Sigmoid colon (tissue), 7 donors: Measurements from ENCODE around the gene GPM6B. TPM values are rescaled to one million over a fixed set of nuclear protein-coding genes. Genes with fewer than 3 reads are reported as not detected.

Experiments used
- DNase-seq: peaks from one replicate; pipeline ENCODE4 v3.0.0-alpha.2; 2019
- H3K27ac ChIP-seq, 4 donors: fragments of 200-600 bp; sonication (generic); one replicate each; pipeline ENCODE4 v1.5.1; 2016 to 2019; ENCODE audit warnings: mild to moderate bottlenecking in 1 of 4
- H3K27me3 ChIP-seq, 3 donors: fragments of 200-600 bp; sonication (generic); one replicate each; pipeline ENCODE4 v1.5.1; 2019; ENCODE audit warnings: mild to moderate bottlenecking in 1 of 3
- H3K36me3 ChIP-seq, 4 donors: fragments of 200-600 bp; sonication (generic); one replicate each; pipeline ENCODE4 v1.5.1; 2016 to 2019
- H3K4me1 ChIP-seq, 4 donors: fragments of 200-600 bp; sonication (generic); one replicate each; pipeline ENCODE4 v1.5.1; 2017 to 2019
- H3K4me3 ChIP-seq, 4 donors: fragments of 200-600 bp; sonication (generic); one replicate each; pipeline ENCODE4 v1.5.1; 2017 to 2019; ENCODE audit warnings: mild to moderate bottlenecking in 2 of 4, moderate library complexity in 1 of 4
- H3K9me3 ChIP-seq, 4 donors: fragments of 200-600 bp in 3 of 4; sonication (generic) in 3 of 4; one replicate each; pipeline versions ENCODE4 v1.5.1 to v1.6.1; 2013 to 2019
- CTCF ChIP-seq, 4 experiments: fragments of 450-650 bp in 3 of 4; fragments of 200-600 bp in 1 of 4; IDR thresholded peaks; one replicate each; pipeline ENCODE4 v1.5.1; 2016 to 2019; ENCODE audit warnings: antibody characterized with exemption in 4 of 4, mild to moderate bottlenecking in 3 of 4, moderate library complexity in 2 of 4
- EP300 ChIP-seq, 4 donors: sonication (generic); formaldehyde crosslinking; IDR thresholded peaks; one replicate each; pipeline ENCODE4 v1.6.1; 2017; ENCODE audit warnings: antibody characterized with exemption in 4 of 4
- POLR2A ChIP-seq, 2 donors: fragments of 450-650 bp; IDR thresholded peaks; one replicate each; pipeline ENCODE4 v1.6.1; 2016; ENCODE audit warnings: antibody characterized with exemption in 2 of 2, mild to moderate bottlenecking in 2 of 2, moderate library complexity in 2 of 2
- POLR2AphosphoS5 ChIP-seq, 4 donors: sonication (generic); formaldehyde crosslinking; IDR thresholded peaks; one replicate each; pipeline ENCODE4 v1.6.1; 2017; ENCODE audit warnings: antibody characterized with exemption in 4 of 4
- WGBS, 2 donors: extraction: QIAGEN DNeasy Blood & Tissue Kit; methylation state at CpG; one replicate each; pipeline ENCODE4 v1.1.7; 2013; 5-methylcytosine and 5-hydroxymethylcytosine counted together
- intact Hi-C: fragments of 100-400 bp; cut with DNase I; formaldehyde crosslinking; loops from one replicate; pipeline ENCODE4 v1.15.1; 2023
- polyA plus RNA-seq, 3 donors: library from polyadenylated mRNA; stranded (reverse); fragments of 200-250 nt; gene quantifications; one replicate each; pipeline ENCODE4 v1.2.3, GENCODE V29; 2013
- total RNA-seq, 4 donors: library from RNA; depleted of rRNA; stranded (reverse); fragments of >200 nt; gene quantifications; one replicate each; pipeline ENCODE4 v1.1.0, GENCODE V29; 2016
- donor health status: healthy with polysubstance abuse.
- donor health status: Bipolar disorder and iron deficiency.
- donor health status: healthy.

GPM6B gene
- total and polyA plus RNA-seq, 7 donors, result 0.46 to 40.3 (median 24.0) TPM

- Histone ChIP-seq H3K27ac (no peak overlapping the region), H3K4me3 (no peak overlapping the region), H3K9me3 (no peaks in the 10 kb centered on the region), H3K36me3 (no peaks in the 10 kb centered on the region), H3K4me1 (peaks cover 0 to 6% (median 0%) of the 10 kb centered on the region in 4 donors), H3K27me3 (no peaks in the 10 kb centered on the region)
- intact Hi-C loops, result no loop called here
- WGBS, 2 donors, result 81 to 85% methylated on average over 6 of the region's 6 CpGs
- DNase-seq, result no peak
- TF ChIP-seq POLR2A (IDR thresholded peaks at IDR 0.05) (no peak), POLR2AphosphoS5 (IDR thresholded peaks at IDR 0.05) (no peak), CTCF (IDR thresholded peaks at IDR 0.05) (no peak), EP300 (IDR thresholded peaks at IDR 0.05) (no peak)
Measured at GRCh38 chrX:13825178-13825762, 8.4 kb upstream of the GPM6B start.

- H3K36me3 ChIP-seq, result no peaks in the 10 kb centered on the region
- DNase-seq, result no peak
- 63 to 82% methylated on average over 6 of the region's 6 CpGs for WGBS, 2 donors
- H3K27me3 ChIP-seq, result no peaks in the 10 kb centered on the region
- H3K9me3 ChIP-seq, result no peaks in the 10 kb centered on the region
- H3K4me3 ChIP-seq, result no peak overlapping the region
- no peak overlapping the region for H3K27ac ChIP-seq
- intact Hi-C loops, result no loop called here
- TF ChIP-seq CTCF (IDR thresholded peaks at IDR 0.05), result no peak
- TF ChIP-seq POLR2A (IDR thresholded peaks at IDR 0.05), result no peak
- TF ChIP-seq POLR2AphosphoS5 (IDR thresholded peaks at IDR 0.05), result no peak
- TF ChIP-seq EP300 (IDR thresholded peaks at IDR 0.05), result no peak
- peaks cover 0 to 6% (median 0%) of the 10 kb centered on the region in 4 donors for H3K4me1 ChIP-seq
Measured at GRCh38 chrX:13824746-13825145, 7.9 kb upstream of the GPM6B start.

DNA sequence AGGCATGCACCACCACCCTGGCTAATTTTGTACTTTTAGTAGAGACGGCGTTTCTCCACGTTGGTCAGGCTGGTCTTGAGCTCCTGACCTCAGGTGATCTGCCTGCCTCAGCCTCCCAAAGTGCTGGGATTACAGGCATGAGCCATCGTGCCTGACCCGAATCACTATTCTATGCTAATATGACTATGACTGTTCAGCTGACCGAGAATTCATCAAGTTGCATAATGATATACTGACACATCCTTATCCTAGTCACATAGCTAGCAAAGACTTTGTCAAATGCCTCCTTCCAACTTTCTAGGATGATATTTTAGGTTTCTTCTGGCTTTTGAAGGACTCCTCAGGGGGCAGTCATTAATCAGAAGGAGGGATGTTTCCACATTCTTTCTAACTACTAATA is 4.8 kb upstream of the GPM6B start:
- no peak overlapping the region for H3K4me3 ChIP-seq
- intact Hi-C loops, result no loop called here
- H3K4me1 ChIP-seq, result peaks cover 0 to 6% (median 0%) of the 10 kb centered on the region in 4 donors
- no peak for DNase-seq
- no peak for TF ChIP-seq POLR2A (IDR thresholded peaks at IDR 0.05)
- TF ChIP-seq EP300 (IDR thresholded peaks at IDR 0.05), result no peak
- TF ChIP-seq POLR2AphosphoS5 (IDR thresholded peaks at IDR 0.05), result no peak
- TF ChIP-seq CTCF (IDR thresholded peaks at IDR 0.05), result no peak
- no peaks in the 10 kb centered on the region for H3K36me3 ChIP-seq
- 81 to 95% methylated on average over 6 of the region's 6 CpGs for WGBS, 2 donors
- no peak overlapping the region for H3K27ac ChIP-seq
- H3K9me3 ChIP-seq, result no peaks in the 10 kb centered on the region
- no peaks in the 10 kb centered on the region for H3K27me3 ChIP-seq

DNA sequence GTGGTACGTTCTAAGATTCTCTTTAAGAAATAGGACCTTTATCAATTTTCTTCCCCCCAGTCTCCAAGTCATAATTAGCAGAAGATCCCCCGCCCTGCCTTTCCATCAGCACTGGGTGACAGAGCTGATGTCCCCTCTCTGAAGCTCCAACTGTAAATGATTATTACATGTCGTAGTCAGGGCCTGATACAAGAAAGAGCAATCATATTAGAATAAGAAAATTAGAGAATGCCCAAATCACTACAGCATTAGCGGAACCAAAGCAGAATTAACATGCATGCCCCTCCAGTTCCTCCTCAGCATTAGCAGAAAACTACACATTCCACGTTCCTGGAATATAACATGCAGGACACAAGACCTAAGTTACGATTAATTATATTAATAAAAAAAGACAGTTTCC is 717 bp downstream of the GPM6B start:
- WGBS, 2 donors, result 91 to 92% methylated on average over 6 of the region's 6 CpGs
- Histone ChIP-seq H3K4me1 (no peaks in the 10 kb centered on the region), H3K9me3 (no peaks in the 10 kb centered on the region), H3K4me3 (peak overlapping the region in 1 of 4 donors; percentile 9), H3K27ac (no peak overlapping the region), H3K27me3 (no peaks in the 10 kb centered on the region), H3K36me3 (no peaks in the 10 kb centered on the region)
- DNase-seq, result no peak
- intact Hi-C loops, result no loop called here
- TF ChIP-seq EP300 (IDR thresholded peaks at IDR 0.05), result no peak

- no peaks in the 10 kb centered on the region for H3K4me1 ChIP-seq
- H3K4me3 ChIP-seq, result peak overlapping the region in 1 of 4 donors; percentile 9
- intact Hi-C loops, result no loop called here
- no peaks in the 10 kb centered on the region for H3K27me3 ChIP-seq
- H3K36me3 ChIP-seq, result no peaks in the 10 kb centered on the region
- no peak for DNase-seq
- no peaks in the 10 kb centered on the region for H3K9me3 ChIP-seq
- TF ChIP-seq POLR2A (IDR thresholded peaks at IDR 0.05), result no peak
- TF ChIP-seq CTCF (IDR thresholded peaks at IDR 0.05), result no peak
- no peak for TF ChIP-seq POLR2AphosphoS5 (IDR thresholded peaks at IDR 0.05)
- TF ChIP-seq EP300 (IDR thresholded peaks at IDR 0.05), result no peak
- H3K27ac ChIP-seq, result no peak overlapping the region
- 89 to 90% methylated on average over 7 of the region's 7 CpGs for WGBS, 2 donors
Measured at GRCh38 chrX:13815664-13816063, 1.2 kb downstream of the GPM6B start.
